Prostate gland (tissue), 2 donors: ENCODE data around the gene IL20RB. TPM values are rescaled to one million over a fixed set of nuclear protein-coding genes. Genes with fewer than 3 reads are reported as not detected.

ENCODE experiments used
- DNase-seq: peaks from one replicate; pipeline ENCODE4 v3.0.0-alpha.2; 2019; ENCODE audit warnings: low spot score
- H3K27ac ChIP-seq, 2 donors: fragments of 200-600 bp; sonication (generic); 2 replicates each; pipeline ENCODE4 v1.5.1; 2017 to 2019
- H3K27me3 ChIP-seq: fragments of 200-600 bp; sonication (generic); replicated peaks from 2 replicates; pipeline ENCODE4 v1.5.1; 2019; ENCODE audit not compliant: insufficient read depth
- H3K36me3 ChIP-seq, 2 donors: fragments of 200-600 bp; sonication (generic); 1 replicate in 1 of 2; 2 replicates in 1 of 2; pipeline versions ENCODE4 v1.5.1 to v1.8.1; 2017 to 2019
- H3K4me1 ChIP-seq: fragments of 200-600 bp; sonication (generic); replicated peaks from 2 replicates; pipeline ENCODE4 v1.5.1; 2019
- H3K4me3 ChIP-seq, 2 donors: fragments of 200-600 bp; sonication (generic); 2 replicates each; pipeline ENCODE4 v1.5.1; 2017 to 2019
- H3K9me3 ChIP-seq: fragments of 200-600 bp; sonication (generic); 2 replicates; pipeline ENCODE4 v1.5.1; 2017
- POLR2A ChIP-seq: fragments of 450-650 bp; IDR thresholded peaks from one replicate; pipeline ENCODE4 v1.6.1; 2016; ENCODE audit warnings: antibody characterized with exemption, mild to moderate bottlenecking
- POLR2AphosphoS5 ChIP-seq: sonication (generic); formaldehyde crosslinking; IDR thresholded peaks from one replicate; pipeline ENCODE4 v1.6.1; 2017; ENCODE audit warnings: antibody characterized with exemption
- WGBS: methylation state at CpG from one replicate; pipeline ENCODE4 v1.1.5; 2018; 5-methylcytosine and 5-hydroxymethylcytosine counted together
- intact Hi-C: fragments of 100-400 bp; cut with DNase I; formaldehyde crosslinking; loops from one replicate; pipeline ENCODE4 v1.14.2; 2022
- total RNA-seq, 2 donors: library from RNA; depleted of rRNA; stranded (reverse); fragments of >200 nt; gene quantifications; one replicate each; pipeline ENCODE4 v1.1.0, GENCODE V29; 2016
- TF ChIP-seq, protein P1 (sequence below), 4 experiments: fragments of 200-600 bp in 2 of 4; fragments of 450-650 bp in 2 of 4; sonication (generic) in 2 of 4; IDR thresholded peaks; 1 replicate in 3 of 4; 2 replicates in 1 of 4; pipeline ENCODE4 v1.5.1; 2016 to 2019; ENCODE audit warnings: antibody characterized with exemption in 4 of 4, mild to moderate bottlenecking in 2 of 4, moderate library complexity in 2 of 4

The IL20RB gene
- total RNA-seq, 2 donors from 2014 or later = 0.14 to 2.5 TPM

GRCh38 chr3:136988651-136989050, 30.9 kb downstream of the IL20RB start:
- TF ChIP-seq, protein P1, sequence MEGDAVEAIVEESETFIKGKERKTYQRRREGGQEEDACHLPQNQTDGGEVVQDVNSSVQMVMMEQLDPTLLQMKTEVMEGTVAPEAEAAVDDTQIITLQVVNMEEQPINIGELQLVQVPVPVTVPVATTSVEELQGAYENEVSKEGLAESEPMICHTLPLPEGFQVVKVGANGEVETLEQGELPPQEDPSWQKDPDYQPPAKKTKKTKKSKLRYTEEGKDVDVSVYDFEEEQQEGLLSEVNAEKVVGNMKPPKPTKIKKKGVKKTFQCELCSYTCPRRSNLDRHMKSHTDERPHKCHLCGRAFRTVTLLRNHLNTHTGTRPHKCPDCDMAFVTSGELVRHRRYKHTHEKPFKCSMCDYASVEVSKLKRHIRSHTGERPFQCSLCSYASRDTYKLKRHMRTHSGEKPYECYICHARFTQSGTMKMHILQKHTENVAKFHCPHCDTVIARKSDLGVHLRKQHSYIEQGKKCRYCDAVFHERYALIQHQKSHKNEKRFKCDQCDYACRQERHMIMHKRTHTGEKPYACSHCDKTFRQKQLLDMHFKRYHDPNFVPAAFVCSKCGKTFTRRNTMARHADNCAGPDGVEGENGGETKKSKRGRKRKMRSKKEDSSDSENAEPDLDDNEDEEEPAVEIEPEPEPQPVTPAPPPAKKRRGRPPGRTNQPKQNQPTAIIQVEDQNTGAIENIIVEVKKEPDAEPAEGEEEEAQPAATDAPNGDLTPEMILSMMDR (IDR thresholded peaks at IDR 0.05) = no peak
- TF ChIP-seq POLR2AphosphoS5 = no peak
- no peak for TF ChIP-seq POLR2A
- Histone ChIP-seq H3K27me3 (no peaks in the 10 kb centered on the region), H3K27ac (no peak overlapping the region), H3K4me3 (no peak overlapping the region), H3K4me1 (no peaks in the 10 kb centered on the region), H3K9me3 (no peaks in the 10 kb centered on the region), H3K36me3 (no peaks in the 10 kb centered on the region)
- 100% methylated on average over 2 of the region's 2 CpGs for WGBS
- intact Hi-C loops = no loop called here
- DNase-seq = no peak

DNA sequence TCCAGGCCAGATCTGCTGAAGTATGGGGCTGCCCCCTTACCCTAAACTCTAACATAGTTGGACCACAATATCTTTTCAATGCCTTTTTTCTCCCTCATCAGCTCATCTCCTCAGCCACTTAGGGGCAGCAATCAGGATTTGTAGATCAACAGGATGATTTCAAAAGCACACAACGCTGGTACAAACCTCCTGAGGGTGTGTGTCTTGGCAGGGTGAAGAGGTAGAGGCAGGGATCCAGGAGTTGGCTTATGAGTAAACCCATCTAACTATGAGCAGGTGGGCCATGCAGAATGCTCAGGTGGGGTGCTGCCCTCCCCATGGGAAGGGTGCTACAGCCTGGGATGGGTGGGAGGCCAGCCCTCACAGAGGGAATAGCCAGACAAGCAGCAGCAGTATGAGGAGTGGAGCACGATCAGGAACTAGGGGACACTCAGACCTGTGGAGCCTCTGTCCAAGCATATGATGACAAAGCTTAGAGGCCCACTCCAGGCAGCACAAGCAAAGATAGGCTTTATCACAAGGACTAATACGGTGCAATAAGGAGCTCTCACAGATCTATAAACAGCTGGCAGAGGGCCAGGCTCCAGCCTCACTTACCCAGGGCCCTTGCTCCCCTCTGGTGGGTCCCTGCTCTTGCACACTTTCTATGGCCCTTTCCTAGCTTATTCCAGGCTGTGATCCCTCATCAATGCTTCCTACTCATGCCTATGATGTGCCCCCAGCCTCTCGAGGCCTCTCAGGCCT, 32.2 kb downstream of the IL20RB start:
- TF ChIP-seq, protein P1 (IDR thresholded peaks at IDR 0.05) = no peak
- TF ChIP-seq POLR2A (no peak), POLR2AphosphoS5 (no peak)
- no peak overlapping the region for H3K4me3 ChIP-seq
- no peak overlapping the region for H3K27ac ChIP-seq
- H3K27me3 ChIP-seq = no peaks in the 10 kb centered on the region
- no peaks in the 10 kb centered on the region for H3K36me3 ChIP-seq
- intact Hi-C loops = no loop called here
- no peaks in the 10 kb centered on the region for H3K4me1 ChIP-seq
- 65% methylated on average over 4 of the region's 4 CpGs for WGBS
- peak; percentile 25 for DNase-seq
- no peaks in the 10 kb centered on the region for H3K9me3 ChIP-seq

GRCh38 chr3:136990826-136991225, 33.0 kb downstream of the IL20RB start:
- intact Hi-C loops = no loop called here
- Histone ChIP-seq H3K9me3 (no peaks in the 10 kb centered on the region), H3K27ac (no peak overlapping the region), H3K4me3 (no peak overlapping the region), H3K27me3 (no peaks in the 10 kb centered on the region), H3K4me1 (no peaks in the 10 kb centered on the region), H3K36me3 (no peaks in the 10 kb centered on the region)
- WGBS = 86% methylated on average over 4 of the region's 4 CpGs
- TF ChIP-seq POLR2AphosphoS5 = no peak
- no peak for TF ChIP-seq POLR2A
- TF ChIP-seq, protein P1 (IDR thresholded peaks at IDR 0.05) = no peak
- DNase-seq = no peak

- Histone ChIP-seq H3K36me3 (no peaks in the 10 kb centered on the region), H3K4me3 (no peak overlapping the region), H3K4me1 (no peaks in the 10 kb centered on the region), H3K27me3 (no peaks in the 10 kb centered on the region), H3K9me3 (no peaks in the 10 kb centered on the region), H3K27ac (no peak overlapping the region)
- TF ChIP-seq, protein P1 (IDR thresholded peaks at IDR 0.05) = no peak
- TF ChIP-seq POLR2A = no peak
- no peak for TF ChIP-seq POLR2AphosphoS5
- intact Hi-C loops = no loop called here
- WGBS = 100% methylated on average over 2 of the region's 2 CpGs
- no peak for DNase-seq
These were observed 34.3 kb downstream of the IL20RB start for GRCh38 chr3:136992115-136992514.
